Fibroblast of the conjunctiva (primary cell): ENCODE data around the gene CA7.
A peak's percentile ranks its signal among the peaks of the same experiment; 100 is the strongest.
"Not testable (repeated sequence)": the region's sequence is repeated elsewhere in the genome, so short reads cannot be mapped to it uniquely, and the experiment has no call there.

Experiments
- DNase-seq: peaks from one replicate; pipeline ENCODE4 v3.0.0-alpha.2; 2010; ENCODE audit warnings: low read depth

Gene CA7

DNA sequence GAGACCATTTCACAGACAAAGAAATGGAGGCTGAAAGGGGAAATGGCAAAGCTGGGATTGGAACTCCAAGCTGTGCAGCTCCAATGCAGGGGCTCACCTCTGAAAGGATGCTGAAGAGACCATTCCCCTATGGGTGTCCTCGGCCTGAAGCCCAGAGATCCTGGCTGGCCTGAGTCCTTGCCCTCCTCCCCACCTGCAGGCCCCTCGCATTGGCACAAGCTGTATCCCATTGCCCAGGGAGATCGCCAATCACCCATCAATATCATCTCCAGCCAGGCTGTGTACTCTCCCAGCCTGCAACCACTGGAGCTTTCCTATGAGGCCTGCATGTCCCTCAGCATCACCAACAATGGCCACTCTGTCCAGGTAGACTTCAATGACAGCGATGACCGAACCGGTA lies 2.6 kb downstream of the CA7 start:
- DNase-seq: no peak

- DNase-seq: no peak
Measured at GRCh38 chr16:66847533-66848067, 3.4 kb downstream of the CA7 start.

DNA sequence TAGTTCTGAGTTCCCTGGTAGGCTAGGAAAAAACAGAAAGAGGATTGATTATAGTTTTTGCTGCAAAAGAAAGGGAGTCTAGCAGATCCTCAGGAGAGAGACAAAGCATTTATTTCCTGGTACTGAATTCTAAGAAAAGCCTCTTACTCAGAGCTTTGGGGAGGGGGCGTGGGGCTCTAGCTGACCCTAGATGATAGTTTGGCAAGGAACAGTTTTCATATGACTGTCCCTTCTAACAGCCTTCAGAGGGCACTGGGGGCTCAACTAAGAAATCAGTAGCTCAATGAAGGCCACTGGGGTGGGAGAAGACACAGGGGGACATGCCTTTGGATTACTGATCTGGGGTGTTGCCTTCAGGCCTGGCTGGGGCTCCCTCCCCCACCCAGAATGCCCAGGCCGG lies 4.0 kb downstream of the CA7 start:
- no peak for DNase-seq

DNA sequence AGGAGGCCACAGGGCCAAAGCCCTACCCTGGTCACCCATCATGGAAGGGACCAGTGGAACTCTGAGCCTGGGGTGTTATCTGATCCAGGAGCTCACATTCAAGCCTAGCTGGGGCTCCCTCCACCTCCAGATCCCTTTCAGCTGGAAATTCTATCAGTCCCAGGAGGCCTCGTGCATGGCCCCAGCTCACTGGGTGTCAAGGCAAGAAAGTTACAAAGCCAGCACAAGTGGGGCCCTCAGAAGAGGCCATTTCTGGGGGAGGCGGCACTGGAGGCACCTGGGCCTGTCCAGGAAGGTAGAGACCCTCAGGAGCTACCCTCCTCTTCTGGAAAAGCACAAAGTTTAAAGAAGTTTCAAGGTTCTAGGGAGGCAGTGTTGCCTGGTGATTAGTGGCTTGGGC lies 4.8 kb downstream of the CA7 start:
- DNase-seq: no peak

DNA sequence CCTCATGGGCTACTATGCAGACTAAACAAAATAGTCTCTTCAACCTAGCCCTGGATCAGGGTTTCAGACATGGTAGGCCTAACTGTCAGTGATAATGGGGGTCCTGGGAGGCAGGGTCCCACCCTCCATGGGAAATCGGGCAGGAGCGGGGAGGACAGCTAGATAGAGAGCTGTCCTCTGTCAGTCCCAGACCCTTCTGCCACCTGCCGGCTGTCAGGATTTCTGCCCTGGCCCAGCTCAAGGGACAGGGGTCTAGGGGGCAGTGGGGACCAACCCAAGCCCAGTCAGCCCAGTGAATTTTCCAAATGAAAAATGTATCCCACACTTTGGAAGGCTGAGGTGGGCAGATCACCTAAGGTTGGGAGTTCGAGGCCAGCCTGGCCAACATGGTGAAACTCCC lies 5.3 kb downstream of the CA7 start:
- DNase-seq: no peak

DNA sequence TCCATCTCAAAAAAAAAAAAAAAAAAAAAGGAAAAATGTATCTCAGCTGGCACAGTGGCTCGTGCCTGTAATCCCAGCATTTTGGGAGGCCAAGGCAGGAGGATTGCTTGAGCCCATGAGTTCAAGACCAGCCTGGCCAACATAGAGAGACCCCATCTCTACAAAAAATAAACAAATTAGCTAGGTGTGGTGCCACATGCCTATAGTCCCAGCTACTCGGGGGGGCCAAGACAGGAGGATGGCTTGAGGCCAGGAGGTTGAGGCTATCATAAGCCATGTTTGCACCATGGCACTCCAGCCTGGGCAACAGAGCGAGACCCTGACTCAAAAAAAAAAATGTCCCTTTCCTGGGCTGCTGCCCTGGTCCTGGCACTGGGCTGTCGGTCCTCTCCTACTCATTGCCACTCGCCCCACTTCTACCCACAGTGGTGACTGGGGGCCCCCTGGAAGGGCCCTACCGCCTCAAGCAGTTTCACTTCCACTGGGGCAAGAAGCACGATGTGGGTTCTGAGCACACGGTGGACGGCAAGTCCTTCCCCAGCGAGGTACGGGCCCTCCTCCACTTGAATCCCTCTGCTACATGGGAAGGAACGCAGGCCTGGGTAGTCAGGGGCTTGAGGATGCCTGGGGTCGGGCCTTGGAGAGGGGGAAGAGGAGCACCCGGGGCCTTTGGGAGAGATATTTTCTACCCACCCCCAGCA lies 6.1 kb downstream of the CA7 start:
- DNase-seq: no peak

GRCh38 chr16:66851166-66851964 lies 7.2 kb downstream of the CA7 start:
- DNase-seq: no peak

- no peak for DNase-seq
Measured at GRCh38 chr16:66853261-66854139, 9.3 kb downstream of the CA7 start.

DNA sequence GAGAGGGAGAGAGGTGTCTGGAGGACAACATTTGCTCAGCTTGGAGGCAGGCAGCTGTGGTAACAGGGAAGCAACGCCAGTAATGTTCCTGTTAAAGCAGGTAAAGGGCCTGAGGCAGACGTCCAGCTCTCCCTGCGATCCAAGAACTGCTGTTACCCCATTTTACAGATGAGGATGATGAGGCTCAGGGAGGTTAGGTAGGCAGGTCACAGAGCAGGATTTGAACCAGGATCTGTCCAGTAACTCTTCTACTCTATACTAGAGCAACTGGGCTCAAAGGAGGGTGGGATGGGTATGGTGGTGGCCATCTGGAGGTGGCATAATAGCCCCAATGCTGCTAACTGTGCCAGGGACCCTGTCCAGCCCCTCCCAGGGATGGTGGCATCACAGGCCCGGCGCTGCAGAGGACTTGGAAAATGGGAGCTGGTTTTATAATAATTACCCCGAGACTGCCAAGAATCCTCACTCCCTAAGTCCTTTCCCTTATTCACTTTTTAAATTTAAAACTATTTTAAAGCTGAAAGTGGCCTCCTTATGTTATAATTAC lies 12.0 kb downstream of the CA7 start:
- no peak for DNase-seq

DNA sequence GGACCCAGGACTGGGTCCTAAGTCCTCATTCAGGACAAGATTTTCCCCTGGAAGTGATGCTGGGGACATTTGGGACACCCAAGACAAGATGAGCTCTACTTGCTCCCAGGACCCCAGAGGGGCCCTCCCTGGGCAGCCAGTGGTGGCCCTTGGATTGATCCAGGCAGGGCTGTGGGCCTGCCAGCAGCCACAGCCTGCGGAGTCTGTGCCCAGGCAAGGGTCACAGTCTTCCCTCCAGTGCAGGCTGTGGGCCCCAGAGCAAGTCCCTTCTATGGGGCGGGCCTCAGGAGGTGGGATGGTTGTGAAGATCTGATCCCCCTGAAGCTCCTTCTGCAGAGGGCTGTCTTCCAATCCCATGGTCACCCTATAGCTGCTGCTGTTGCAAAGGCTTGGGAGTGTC lies 12.6 kb downstream of the CA7 start:
- DNase-seq: no peak

DNA sequence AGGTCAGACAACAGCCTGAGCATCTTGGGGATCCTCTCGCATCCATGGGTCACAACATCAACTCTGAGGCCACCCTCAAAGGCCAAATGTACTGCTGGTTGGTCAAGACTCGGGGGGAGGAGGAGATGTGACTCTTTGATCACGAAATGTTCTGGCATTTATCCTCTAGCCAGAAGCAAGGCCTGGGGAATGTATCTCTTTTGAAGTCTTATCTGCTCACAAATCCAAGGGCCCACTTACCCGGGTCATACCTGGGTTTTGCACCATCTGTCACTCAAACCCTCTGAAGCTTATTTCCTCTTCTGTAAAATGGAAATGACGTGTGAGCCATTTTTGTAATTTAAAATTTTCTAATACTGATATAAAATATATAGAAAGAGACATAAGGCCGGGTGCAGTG lies 13.2 kb downstream of the CA7 start:
- DNase-seq: no peak

DNA sequence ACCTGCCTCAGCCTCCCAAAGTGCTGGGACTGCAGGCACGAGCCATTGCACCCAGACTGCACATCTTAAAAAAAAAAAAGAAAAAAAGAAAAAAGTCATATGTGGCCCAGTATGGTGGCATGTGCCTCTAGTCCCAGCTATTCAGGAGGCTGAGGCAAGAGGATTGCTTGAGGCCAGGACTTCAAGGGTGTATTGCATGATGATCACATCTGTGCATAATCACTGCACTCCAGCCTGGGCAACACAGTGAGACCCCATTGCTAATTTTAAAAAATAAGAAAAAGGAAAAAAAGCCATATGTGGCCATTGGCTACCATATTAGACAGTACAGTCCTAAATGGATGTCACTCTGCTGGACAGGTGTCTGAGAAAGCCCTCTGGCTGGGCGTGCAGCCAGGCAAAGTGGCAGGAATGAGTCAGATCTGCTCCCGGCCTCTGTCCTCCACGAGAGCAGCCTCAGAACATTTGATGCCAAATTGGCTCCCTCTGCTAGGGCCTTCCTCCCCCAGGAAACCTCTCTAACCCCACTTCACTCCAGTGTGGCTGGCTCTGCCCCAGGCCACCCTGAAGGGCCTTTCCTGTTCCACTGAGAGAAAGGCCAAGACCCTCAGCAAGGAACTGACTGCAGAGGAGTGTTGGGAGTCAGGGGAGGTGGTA lies 14.7 kb downstream of the CA7 start:
- no peak for DNase-seq

GRCh38 chr16:66859397-66860068 lies 15.3 kb downstream of the CA7 start:
- DNase-seq: no peak

GRCh38 chr16:66862023-66862520 lies 17.9 kb downstream of the CA7 start:
- no peak for DNase-seq

GRCh38 chr16:66863707-66864106 lies 19.5 kb downstream of the CA7 start:
- no peak for DNase-seq

DNA sequence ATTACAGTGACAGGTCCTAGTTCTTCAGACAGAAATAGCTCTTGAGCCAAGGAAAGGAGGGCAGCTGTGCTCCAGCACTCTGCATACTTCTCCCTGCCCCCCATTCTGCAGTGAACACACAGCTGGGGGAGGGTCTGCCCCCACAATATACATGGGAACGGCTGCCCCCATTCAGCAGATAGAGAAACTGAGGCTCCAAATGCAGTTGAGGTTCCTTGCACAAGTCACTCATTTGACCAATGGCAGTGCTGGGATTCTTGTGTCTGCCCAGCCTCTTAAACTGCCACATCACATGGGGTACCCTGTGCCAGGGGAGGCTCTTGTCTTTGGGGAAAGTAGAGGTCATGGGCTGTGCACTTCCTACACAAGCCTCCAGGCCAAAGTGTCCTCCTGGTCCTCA lies 25.2 kb downstream of the CA7 start:
- DNase-seq: no peak

DNA sequence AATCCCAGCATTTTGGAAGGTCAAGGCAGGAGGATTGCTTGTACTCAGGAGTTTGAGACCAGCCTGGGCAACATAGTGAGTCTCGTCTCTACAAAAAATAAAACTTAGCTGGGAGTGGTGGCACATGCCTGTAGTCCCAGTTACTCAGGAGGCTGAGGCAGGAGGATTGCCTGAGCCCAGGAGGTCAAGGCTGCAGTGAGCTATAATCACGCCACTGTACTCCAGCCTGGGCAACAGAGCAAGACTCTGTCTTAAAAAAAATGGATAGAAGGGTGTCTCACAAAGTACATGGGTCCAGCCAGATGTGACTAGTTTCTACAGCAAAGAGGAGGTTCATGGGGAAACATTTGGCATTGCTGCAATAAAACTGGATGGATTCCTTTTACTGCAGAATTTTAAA lies 27.1 kb downstream of the CA7 start:
- DNase-seq: not testable (repeated sequence)

GRCh38 chr16:66871840-66872239 lies 27.6 kb downstream of the CA7 start:
- no peak for DNase-seq

GRCh38 chr16:66872559-66872942 lies 28.3 kb downstream of the CA7 start:
- no peak for DNase-seq

DNA sequence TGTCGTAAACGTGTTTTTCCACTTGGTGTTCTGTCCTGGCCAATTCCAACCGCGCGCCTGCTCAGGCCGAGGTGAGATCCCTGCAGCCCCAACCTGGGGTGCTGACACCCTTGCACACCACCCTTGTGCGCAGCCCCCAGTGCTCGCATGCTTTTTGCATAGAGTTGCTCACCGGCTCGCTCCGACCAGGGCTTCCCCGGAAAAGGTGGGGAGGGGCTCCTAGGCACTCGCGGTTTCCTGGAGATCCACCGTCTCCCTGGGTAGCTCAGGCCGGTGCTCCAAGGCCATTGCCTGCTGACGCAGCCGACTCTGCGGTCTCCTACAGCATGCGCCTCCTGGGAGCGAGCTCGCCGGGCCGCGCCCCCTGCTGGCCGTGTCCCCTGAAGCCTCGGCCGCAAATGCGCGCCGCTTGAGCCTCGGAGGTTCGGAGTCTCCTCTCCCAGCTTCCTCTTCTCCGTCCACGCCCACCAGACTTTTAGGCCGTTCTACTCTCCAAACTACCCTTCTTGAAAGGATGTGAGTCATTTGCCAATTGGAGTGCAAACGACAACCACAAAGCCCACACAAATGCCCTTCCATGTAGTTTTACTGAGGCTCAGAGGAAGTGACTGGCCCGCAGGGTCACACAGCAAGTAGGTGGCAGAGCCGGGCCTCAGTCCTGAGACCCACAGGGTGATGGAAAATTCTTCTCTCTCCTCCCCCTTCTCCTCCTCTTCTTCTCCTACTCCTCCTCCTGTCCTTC lies 28.9 kb downstream of the CA7 start:
- DNase-seq: peak; percentile 93
